A549 (cell line): ENCODE results near the gene ISG15.

Experiments used
- BHLHE40 ChIP-seq: IDR thresholded peaks from 2 replicates; pipeline ENCODE4 v1.6.1; 2012; ENCODE audit warnings: low read depth, low read length, inconsistent platforms
- CHD2 ChIP-seq: fragments of 150-350 bp; IDR thresholded peaks from 2 replicates; pipeline ENCODE4 v1.6.1; 2014; ENCODE audit warnings: low read length; ENCODE audit not compliant: partially characterized antibody
- CTCF ChIP-seq: fragments of >200 bp; sonication (Bioruptor Twin); formaldehyde crosslinking; IDR thresholded peaks from 3 replicates; pipeline ENCODE4 v1.5.1; 2016
- E2F6 ChIP-seq: IDR thresholded peaks from 2 replicates; pipeline ENCODE4 v1.6.1; 2012; ENCODE audit warnings: low read depth, borderline replicate concordance
- ESRRA ChIP-seq: fragments of 150-350 bp; IDR thresholded peaks from 2 replicates; pipeline ENCODE4 v1.6.1; 2014; ENCODE audit warnings: mild to moderate bottlenecking, low read length, borderline replicate concordance
- JUN ChIP-seq, 2 experiments: fragments of >200 bp; sonication (Bioruptor Twin); formaldehyde crosslinking; IDR thresholded peaks; 2 replicates in 1 of 2; 3 replicates in 1 of 2; pipeline ENCODE4 v1.6.1; 2016 to 2017
- MAZ ChIP-seq: fragments of 150-350 bp; IDR thresholded peaks from 2 replicates; pipeline ENCODE4 v1.6.1; 2014; ENCODE audit warnings: antibody characterized with exemption, low read depth, low read length, borderline replicate concordance
- MYC ChIP-seq: IDR thresholded peaks from 2 replicates; pipeline ENCODE4 v1.6.1; 2012; ENCODE audit warnings: mild to moderate bottlenecking, inconsistent platforms, low read length, improper control_type of control experiment, borderline replicate concordance
- NPAS2 ChIP-seq: fragments of 250-450 bp; sonication (Bioruptor Pico); IDR thresholded peaks from 2 replicates; pipeline ENCODE4 v1.8.0; 2022; ENCODE audit warnings: mild to moderate bottlenecking, moderate library complexity, borderline replicate concordance
- PBX3 ChIP-seq: IDR thresholded peaks from 2 replicates; pipeline ENCODE4 v1.6.1; 2012
- PHF8 ChIP-seq: fragments of 200-600 bp; sonication (generic); IDR thresholded peaks from 2 replicates; pipeline ENCODE4 v1.6.1; 2016; ENCODE audit warnings: low read depth, mild to moderate bottlenecking, antibody characterized with exemption, moderate library complexity, borderline replicate concordance
- POLR2A ChIP-seq: IDR thresholded peaks from 2 replicates; pipeline ENCODE4 v1.6.1; 2012; ENCODE audit warnings: mild to moderate bottlenecking, low read length
- RAD21 ChIP-seq, 2 experiments: fragments of >200 bp in 1 of 2; sonication (Bioruptor Twin) in 1 of 2; formaldehyde crosslinking in 1 of 2; IDR thresholded peaks in 1 of 2; conservative IDR thresholded peaks in 1 of 2; 2 replicates in 1 of 2; 3 replicates in 1 of 2; pipeline ENCODE4 v1.6.1; 2012 to 2018; ENCODE audit warnings: inconsistent platforms in 1 of 2

GRCh38 chr1:974293-974640 is 39.0 kb upstream of the ISG15 start:
- no peak for TF ChIP-seq PHF8
- TF ChIP-seq RAD21 (conservative IDR thresholded peaks at IDR 0.05 in 1 of 2, IDR thresholded peaks at IDR 0.05 in 1 of 2): no peak
- no peak for TF ChIP-seq CTCF
- no peak for TF ChIP-seq ESRRA
- TF ChIP-seq POLR2A: no peak
- TF ChIP-seq JUN (IDR thresholded peaks at IDR 0.05): no peak
- no peak for TF ChIP-seq MAZ
- TF ChIP-seq PBX3: no peak
- no peak for TF ChIP-seq BHLHE40
- no peak for TF ChIP-seq E2F6
- no peak for TF ChIP-seq MYC
- no peak for TF ChIP-seq CHD2
- no peak for TF ChIP-seq NPAS2
